SU-DHL-6 (cell line): ENCODE data around the gene SLC26A9.

Experiments
- H2AFZ ChIP-seq: fragments of 200-600 bp; sonication (generic); 2 replicates; pipeline ENCODE4 v1.6.1; 2014; ENCODE audit warnings: low read depth, mild to moderate bottlenecking, moderate library complexity, mixed read lengths, antibody characterized with exemption, low read length; ENCODE audit not compliant: severe bottlenecking
- H3F3A ChIP-seq: fragments of 200-600 bp; shearing (Covaris generic); 2 replicates; pipeline ENCODE4 v1.6.0; 2016; ENCODE audit warnings: antibody characterized with exemption, mild to moderate bottlenecking; ENCODE audit not compliant: insufficient read depth
- H3K27ac ChIP-seq: fragments of 200-600 bp; sonication (generic); 2 replicates; pipeline ENCODE4 v1.5.1; 2016; ENCODE audit warnings: low read depth, mild to moderate bottlenecking, low read length, moderate library complexity, mixed read lengths
- H3K27me3 ChIP-seq: fragments of 200-600 bp; sonication (generic), shearing (Covaris generic); 2 replicates; pipeline ENCODE4 v1.6.0; 2014; ENCODE audit warnings: mild to moderate bottlenecking, low read length
- H3K36me3 ChIP-seq: fragments of 200-600 bp; sonication (generic); 2 replicates; pipeline ENCODE4 v1.6.1; 2014; ENCODE audit warnings: mild to moderate bottlenecking, low read length, mixed read lengths
- H3K4me2 ChIP-seq: fragments of 300-600, 200-600 bp; shearing (Covaris generic), sonication (generic); 2 replicates; pipeline ENCODE4 v1.6.0; 2014; ENCODE audit warnings: low read length, low read depth, mild to moderate bottlenecking; ENCODE audit not compliant: poor library complexity, severe bottlenecking
- H3K4me3 ChIP-seq: fragments of 200-600 bp; sonication (generic); 2 replicates; pipeline ENCODE4 v1.5.1; 2014; ENCODE audit warnings: antibody characterized with exemption, low read length, mild to moderate bottlenecking, mixed read lengths; ENCODE audit not compliant: insufficient read depth, poor library complexity, severe bottlenecking
- H3K79me2 ChIP-seq: fragments of 200-600 bp; sonication (generic); 2 replicates; pipeline ENCODE4 v1.6.1; 2014; ENCODE audit warnings: mild to moderate bottlenecking, low read length, moderate library complexity; ENCODE audit not compliant: insufficient read depth
- H3K9ac ChIP-seq: fragments of 200-600 bp; sonication (generic); 2 replicates; pipeline ENCODE4 v1.7.0; 2014; ENCODE audit warnings: mild to moderate bottlenecking, low read length
- H3K9me2 ChIP-seq: fragments of 200-600 bp; sonication (generic); replicated peaks from 2 replicates; pipeline ENCODE4 v1.6.1; 2014; ENCODE audit warnings: low read length; ENCODE audit not compliant: insufficient read depth
- H3K9me3 ChIP-seq: fragments of 200-600 bp; sonication (generic); 2 replicates; pipeline ENCODE4 v1.6.1; 2014; ENCODE audit warnings: low read length, mixed read lengths; ENCODE audit not compliant: insufficient read depth
- H4K20me1 ChIP-seq: fragments of 200-600 bp; sonication (generic); 2 replicates; pipeline ENCODE4 v1.6.1; 2014; ENCODE audit warnings: low read depth, mild to moderate bottlenecking, antibody characterized with exemption, low read length, moderate library complexity, mixed read lengths
- CTCF ChIP-seq: fragments of 200-600 bp; sonication (generic); IDR thresholded peaks from one replicate; pipeline ENCODE4 v1.5.1; 2017; ENCODE audit warnings: antibody characterized with exemption, mild to moderate bottlenecking, low read length, moderate library complexity; ENCODE audit not compliant: insufficient read depth, poor library complexity, severe bottlenecking
- EZH2phosphoT487 ChIP-seq: fragments of 200-600 bp; sonication (generic), shearing (Covaris generic); conservative IDR thresholded peaks from 2 replicates; pipeline ENCODE4 v1.6.1; 2018; ENCODE audit warnings: mild to moderate bottlenecking, antibody characterized with exemption, low read length, moderate library complexity, mixed read lengths

SLC26A9 gene

DNA sequence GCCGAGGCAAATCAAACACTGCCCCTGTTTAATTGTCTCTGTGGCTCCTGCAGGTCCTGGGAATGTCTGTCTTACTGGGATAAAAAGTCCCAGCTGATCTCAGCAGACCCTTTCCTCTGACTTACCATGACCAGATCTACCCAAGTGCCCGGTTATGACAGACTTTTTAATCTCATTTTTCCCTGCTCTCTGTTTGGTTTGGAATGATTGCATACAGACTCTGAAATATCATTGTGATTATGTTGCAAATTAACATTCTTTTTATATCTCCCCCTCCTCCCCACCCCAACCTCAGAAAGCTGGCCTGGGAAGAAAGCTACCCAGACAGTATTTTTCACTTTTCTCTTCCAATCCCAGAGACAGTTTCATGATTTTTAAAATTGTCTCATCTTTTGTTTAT lies 43.6 kb upstream of the SLC26A9 start:
- no peaks in the 10 kb centered on the region for H3K9me2 ChIP-seq
- no peak overlapping the region for H3K4me2 ChIP-seq
- no peaks in the 10 kb centered on the region for H3K79me2 ChIP-seq
- H3K9me3 ChIP-seq, result no peaks in the 10 kb centered on the region
- no peak overlapping the region for H3K9ac ChIP-seq
- H3K27me3 ChIP-seq, result no peaks in the 10 kb centered on the region
- H3F3A ChIP-seq, result no peaks in the 10 kb centered on the region
- no peak overlapping the region for H3K27ac ChIP-seq
- H4K20me1 ChIP-seq, result no peaks in the 10 kb centered on the region
- no peak overlapping the region for H3K4me3 ChIP-seq
- H2AFZ ChIP-seq, result no peak overlapping the region
- no peaks in the 10 kb centered on the region for H3K36me3 ChIP-seq
- TF ChIP-seq CTCF (no peak), EZH2phosphoT487 (no peak)

DNA sequence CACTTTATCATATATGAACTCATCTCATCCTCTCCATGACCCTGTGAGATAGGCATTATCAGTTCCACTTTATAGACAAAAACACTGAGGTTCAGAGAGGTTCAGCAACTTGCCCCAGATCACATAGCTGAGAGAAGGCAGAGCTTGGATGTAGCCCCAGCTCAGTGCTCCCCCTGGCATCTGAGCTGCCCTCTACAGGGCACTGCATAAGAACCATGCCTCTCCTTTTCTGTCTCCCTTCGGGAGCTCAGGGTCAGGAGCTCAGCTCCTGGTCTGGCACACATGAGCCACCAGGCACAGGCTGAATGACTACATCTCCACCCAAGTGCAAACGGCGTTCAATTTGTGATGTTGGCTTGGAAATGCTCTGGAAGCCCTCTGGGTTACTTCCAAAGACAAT lies 43.0 kb upstream of the SLC26A9 start:
- Histone ChIP-seq H3F3A (no peaks in the 10 kb centered on the region), H3K9me3 (no peaks in the 10 kb centered on the region), H3K79me2 (no peaks in the 10 kb centered on the region), H3K27me3 (no peaks in the 10 kb centered on the region), H2AFZ (no peak overlapping the region), H3K4me3 (no peak overlapping the region), H3K27ac (no peak overlapping the region), H3K9me2 (no peaks in the 10 kb centered on the region), H4K20me1 (no peaks in the 10 kb centered on the region), H3K9ac (no peak overlapping the region), H3K4me2 (no peak overlapping the region), H3K36me3 (no peaks in the 10 kb centered on the region)
- TF ChIP-seq CTCF, result no peak
- TF ChIP-seq EZH2phosphoT487, result no peak

DNA sequence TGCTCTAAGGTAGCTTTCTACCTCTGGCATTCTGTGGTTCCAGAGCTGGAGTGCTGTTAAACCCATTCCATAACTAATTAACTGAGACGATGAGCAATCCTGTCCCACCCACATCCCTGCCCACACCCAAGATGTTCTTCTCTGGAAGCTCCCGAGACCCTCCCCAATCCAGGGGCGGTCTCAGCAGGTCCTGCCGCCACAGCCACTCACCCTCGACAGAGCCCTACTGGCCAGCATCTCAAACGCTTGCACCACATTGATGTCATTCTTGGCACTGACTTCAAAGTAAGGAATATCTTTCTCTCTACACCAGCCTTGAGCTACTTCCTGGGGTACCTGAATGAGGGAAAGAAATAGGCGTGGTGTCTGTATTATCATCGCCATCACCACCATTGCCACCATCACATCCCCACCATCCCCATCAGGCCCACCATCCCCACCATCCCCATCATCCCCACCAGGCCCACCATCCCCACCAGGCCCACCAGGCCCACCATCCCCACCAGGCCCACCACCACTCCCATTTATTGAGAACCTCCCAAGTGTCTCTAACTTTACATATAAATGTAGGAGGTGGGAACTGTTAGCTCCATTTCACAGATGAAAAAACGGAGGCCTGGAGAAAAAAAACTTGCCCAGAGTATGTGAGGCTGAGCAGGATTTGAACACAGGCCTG lies 42.2 kb upstream of the SLC26A9 start:
- H3K9me2 ChIP-seq, result no peaks in the 10 kb centered on the region
- H3F3A ChIP-seq, result no peaks in the 10 kb centered on the region
- H3K9me3 ChIP-seq, result no peaks in the 10 kb centered on the region
- no peaks in the 10 kb centered on the region for H3K36me3 ChIP-seq
- no peak overlapping the region for H3K27ac ChIP-seq
- no peak overlapping the region for H3K4me3 ChIP-seq
- no peaks in the 10 kb centered on the region for H4K20me1 ChIP-seq
- no peaks in the 10 kb centered on the region for H3K79me2 ChIP-seq
- TF ChIP-seq CTCF (no peak), EZH2phosphoT487 (no peak)
- no peak overlapping the region for H3K4me2 ChIP-seq
- no peak overlapping the region for H2AFZ ChIP-seq
- no peaks in the 10 kb centered on the region for H3K27me3 ChIP-seq
- no peak overlapping the region for H3K9ac ChIP-seq
